ENCODE results near the gene PRKCE. TPM values are rescaled to one million over a fixed set of nuclear protein-coding genes. Genes with fewer than 3 reads are reported as not detected.
"Not testable (repeated sequence)": the region's sequence is repeated elsewhere in the genome, so short reads cannot be mapped to it uniquely, and the experiment has no call there.

The PRKCE gene
- total RNA-seq, 1 experiment from 2014 or later: 17.7 TPM

DNA sequence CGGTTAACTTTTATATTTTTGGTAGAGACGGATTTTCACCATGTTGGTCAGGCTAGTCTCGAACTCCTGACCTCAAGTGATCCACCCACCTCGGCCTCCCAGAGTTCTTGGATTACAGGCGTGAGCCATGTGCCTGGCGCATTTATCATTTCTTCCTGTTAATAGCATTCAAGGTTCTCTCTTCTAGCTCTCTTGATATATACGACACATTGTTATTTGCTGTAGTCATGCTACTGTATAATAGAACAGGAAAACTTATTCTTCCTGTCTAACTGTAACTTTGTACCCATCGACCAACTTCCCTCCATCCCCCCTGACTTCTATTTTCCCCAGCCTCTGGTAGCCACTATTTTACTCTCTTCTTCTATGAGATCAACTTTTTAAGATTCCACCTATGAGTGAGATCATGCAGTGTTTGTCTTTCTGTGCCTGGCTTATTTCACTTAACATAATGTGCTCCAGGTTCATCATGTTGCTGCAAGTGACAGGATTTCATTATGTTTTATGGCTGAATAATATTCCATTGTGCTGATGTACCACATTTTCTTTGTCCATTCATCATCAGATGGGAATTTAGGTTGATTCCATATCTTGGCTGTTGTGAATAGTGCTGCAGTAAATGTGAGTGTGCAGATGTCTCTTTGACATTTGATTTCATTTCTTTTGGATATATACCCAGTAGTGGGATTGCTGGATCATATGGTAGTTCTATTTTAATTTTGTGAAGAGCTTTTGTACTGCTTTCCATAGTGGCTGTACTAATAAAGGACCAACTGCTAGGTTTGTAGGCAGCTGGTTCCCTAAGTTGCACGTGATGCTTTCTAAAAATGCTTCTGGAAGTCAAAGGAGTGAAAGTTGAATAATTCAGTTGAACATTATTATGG is 205.2 kb downstream of the PRKCE start:
- no peaks in the 10 kb centered on the region for H3K27me3 Mint-ChIP-seq (ENCODE audit: unreplicated experiment)
- CTCF ChIA-PET: interaction anchor here (1.1 kb wide), 1 partner anchor 9 kb away, joined by 5 read pairs; no protein-coding TSS in a partner anchor
- H3K27ac Mint-ChIP-seq (ENCODE audit: unreplicated experiment): no peak overlapping the region
- H3K9me3 Mint-ChIP-seq (ENCODE audit: low read depth, unreplicated experiment): no peaks in the 10 kb centered on the region
- intact Hi-C loops (cut with micrococcal nuclease; ENCODE audit: unreplicated experiment): no loop called here
- no peak for DNase-seq
- TF ChIP-seq, protein P1, sequence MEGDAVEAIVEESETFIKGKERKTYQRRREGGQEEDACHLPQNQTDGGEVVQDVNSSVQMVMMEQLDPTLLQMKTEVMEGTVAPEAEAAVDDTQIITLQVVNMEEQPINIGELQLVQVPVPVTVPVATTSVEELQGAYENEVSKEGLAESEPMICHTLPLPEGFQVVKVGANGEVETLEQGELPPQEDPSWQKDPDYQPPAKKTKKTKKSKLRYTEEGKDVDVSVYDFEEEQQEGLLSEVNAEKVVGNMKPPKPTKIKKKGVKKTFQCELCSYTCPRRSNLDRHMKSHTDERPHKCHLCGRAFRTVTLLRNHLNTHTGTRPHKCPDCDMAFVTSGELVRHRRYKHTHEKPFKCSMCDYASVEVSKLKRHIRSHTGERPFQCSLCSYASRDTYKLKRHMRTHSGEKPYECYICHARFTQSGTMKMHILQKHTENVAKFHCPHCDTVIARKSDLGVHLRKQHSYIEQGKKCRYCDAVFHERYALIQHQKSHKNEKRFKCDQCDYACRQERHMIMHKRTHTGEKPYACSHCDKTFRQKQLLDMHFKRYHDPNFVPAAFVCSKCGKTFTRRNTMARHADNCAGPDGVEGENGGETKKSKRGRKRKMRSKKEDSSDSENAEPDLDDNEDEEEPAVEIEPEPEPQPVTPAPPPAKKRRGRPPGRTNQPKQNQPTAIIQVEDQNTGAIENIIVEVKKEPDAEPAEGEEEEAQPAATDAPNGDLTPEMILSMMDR (IDR thresholded peaks at IDR 0.05; ENCODE audit: unreplicated experiment): no peak
- H3K36me3 Mint-ChIP-seq (ENCODE audit: insufficient read depth, unreplicated experiment): no peaks in the 10 kb centered on the region
- no peak overlapping the region for H3K4me3 Mint-ChIP-seq (ENCODE audit: low read depth, unreplicated experiment)
- no TSS peak for BruUV-seq (replicated peaks)
- peaks cover 28% of the 10 kb centered on the region for H3K4me1 Mint-ChIP-seq (ENCODE audit: low read depth, unreplicated experiment)

DNA sequence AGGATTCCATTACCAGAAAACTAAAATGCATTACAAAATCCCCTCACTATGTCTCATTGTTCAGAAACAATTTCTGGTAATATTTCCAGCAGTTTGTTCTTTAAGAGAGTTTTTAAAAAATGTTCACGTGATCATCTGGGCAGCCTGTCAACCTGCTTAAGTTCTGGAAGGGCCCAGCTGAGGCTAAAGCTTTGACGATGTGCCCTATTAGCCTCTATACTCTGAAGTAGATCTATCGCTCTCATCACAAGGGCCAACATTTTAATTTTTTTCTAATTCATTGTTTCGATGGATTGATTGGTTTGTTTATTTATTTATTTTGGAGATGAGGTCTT is 205.8 kb downstream of the PRKCE start:
- Mint-ChIP-seq H3K4me1 (ENCODE audit: low read depth, unreplicated experiment) (peaks cover 24% of the 10 kb centered on the region), H3K27me3 (ENCODE audit: unreplicated experiment) (no peaks in the 10 kb centered on the region), H3K4me3 (ENCODE audit: low read depth, unreplicated experiment) (no peak overlapping the region), H3K9me3 (ENCODE audit: low read depth, unreplicated experiment) (no peaks in the 10 kb centered on the region), H3K36me3 (ENCODE audit: insufficient read depth, unreplicated experiment) (no peaks in the 10 kb centered on the region), H3K27ac (ENCODE audit: unreplicated experiment) (no peak overlapping the region)
- TF ChIP-seq, protein P1 (IDR thresholded peaks at IDR 0.05; ENCODE audit: unreplicated experiment): no peak
- BruUV-seq (replicated peaks): no TSS peak
- DNase-seq: no peak
- intact Hi-C loops (cut with micrococcal nuclease; ENCODE audit: unreplicated experiment): no loop called here
- CTCF ChIA-PET: no interaction called here

DNA sequence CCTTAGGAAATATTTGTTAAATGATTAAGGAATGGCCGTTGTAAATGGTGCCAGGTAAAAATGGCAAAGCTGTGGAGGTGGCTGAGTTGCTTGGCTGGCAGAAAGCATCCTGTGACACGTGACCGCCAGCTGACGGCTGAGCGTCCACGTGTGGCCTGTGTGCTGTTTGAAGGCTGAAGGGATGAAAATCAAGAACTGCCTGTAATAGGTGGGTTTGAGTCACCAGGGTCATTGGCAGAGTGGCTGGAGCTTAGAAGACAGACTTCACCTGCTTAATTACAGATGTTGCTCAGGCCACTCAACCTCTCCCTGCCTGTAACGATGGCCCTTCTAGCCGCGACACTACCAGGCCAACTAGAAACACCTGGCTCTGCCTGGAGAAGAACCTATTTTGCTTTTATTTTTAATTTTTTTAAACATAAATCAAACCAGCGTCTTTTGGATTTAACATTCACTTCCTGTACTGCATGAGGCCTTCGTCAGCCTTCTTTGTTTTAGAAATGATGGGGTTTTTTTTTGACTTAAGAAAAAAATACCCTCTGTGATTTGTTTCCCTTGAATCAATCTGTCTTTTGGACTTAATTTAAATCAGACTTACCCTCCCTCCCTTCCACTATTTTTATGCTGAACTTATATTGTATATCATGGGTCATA is 206.5 kb downstream of the PRKCE start:
- CTCF ChIA-PET: interaction anchor here (0.6 kb wide), 1 partner anchor 206 kb away, joined by 14 read pairs; the partner anchor contains the start of gene PRKCE
- H3K4me1 Mint-ChIP-seq (ENCODE audit: low read depth, unreplicated experiment): peaks cover 18% of the 10 kb centered on the region
- H3K36me3 Mint-ChIP-seq (ENCODE audit: insufficient read depth, unreplicated experiment): no peaks in the 10 kb centered on the region
- H3K9me3 Mint-ChIP-seq (ENCODE audit: low read depth, unreplicated experiment): no peaks in the 10 kb centered on the region
- no peak overlapping the region for H3K4me3 Mint-ChIP-seq (ENCODE audit: low read depth, unreplicated experiment)
- H3K27me3 Mint-ChIP-seq (ENCODE audit: unreplicated experiment): no peaks in the 10 kb centered on the region
- TF ChIP-seq, protein P1 (IDR thresholded peaks at IDR 0.05; ENCODE audit: unreplicated experiment): no peak
- intact Hi-C loops (cut with micrococcal nuclease; ENCODE audit: unreplicated experiment): no loop called here
- no peak for DNase-seq
- H3K27ac Mint-ChIP-seq (ENCODE audit: unreplicated experiment): no peak overlapping the region
- no TSS peak for BruUV-seq (replicated peaks)

GRCh38 chr2:45858872-45859271 is 207.4 kb downstream of the PRKCE start:
- CTCF ChIA-PET: interaction anchor here (0.6 kb wide), 1 partner anchor 207 kb away, joined by 14 read pairs; the partner anchor contains the start of gene PRKCE
- not testable (repeated sequence) for BruUV-seq (replicated peaks)

More at GRCh38 chr2:45858872-45859271, 207.4 kb downstream of the PRKCE start:
- H3K36me3 Mint-ChIP-seq (ENCODE audit: insufficient read depth, unreplicated experiment); DNase-seq; intact Hi-C loops (cut with micrococcal nuclease; ENCODE audit: unreplicated experiment); H3K27ac Mint-ChIP-seq (ENCODE audit: unreplicated experiment); H3K27me3 Mint-ChIP-seq (ENCODE audit: unreplicated experiment); H3K4me3 Mint-ChIP-seq (ENCODE audit: low read depth, unreplicated experiment); H3K9me3 Mint-ChIP-seq (ENCODE audit: low read depth, unreplicated experiment): not testable (repeated sequence)
- H3K4me1 Mint-ChIP-seq (ENCODE audit: low read depth, unreplicated experiment): peaks cover 17% of the 10 kb centered on the region

All from Calu3 (cell line).